GM19372 (cell line): ENCODE data around the gene CHD8.
A peak's percentile ranks its signal among the peaks of the same experiment; 100 is the strongest.

Experiments
- ATAC-seq: cut with Tn5 transposase; IDR thresholded peaks from one replicate; pipeline ENCODE4 v1.9.1; 2021; ENCODE audit warnings: mild to moderate bottlenecking, low read depth, moderate library complexity; ENCODE audit not compliant: unreplicated experiment

The CHD8 gene

GRCh38 chr14:21437063-21437901 lies 18.6 kb downstream of the CHD8 start:
- peak; percentile 100 for ATAC-seq

DNA sequence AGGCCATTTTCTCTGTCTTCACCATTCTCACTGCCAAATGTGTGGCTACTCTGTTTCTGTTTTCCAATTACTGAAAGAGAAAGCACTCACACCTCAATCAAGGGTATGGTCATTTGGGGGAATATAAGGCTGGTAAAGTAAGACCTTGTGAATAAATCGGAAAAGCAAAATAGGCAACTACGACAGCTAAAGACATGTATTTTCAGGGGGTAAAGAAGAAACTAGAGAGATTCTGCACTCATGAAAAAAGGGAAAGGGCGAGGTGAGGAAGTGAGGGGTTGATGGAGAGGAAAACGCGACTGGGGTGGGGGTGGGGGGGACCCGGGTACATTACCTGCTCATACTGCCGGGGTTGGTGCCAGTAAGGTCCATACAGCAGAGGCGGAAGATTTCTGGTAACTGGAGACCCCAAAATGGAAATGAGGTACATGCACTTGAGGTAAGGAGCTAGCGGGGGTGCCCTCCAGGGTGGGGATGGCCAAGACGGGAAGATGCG lies 19.3 kb downstream of the CHD8 start:
- no peak for ATAC-seq

DNA sequence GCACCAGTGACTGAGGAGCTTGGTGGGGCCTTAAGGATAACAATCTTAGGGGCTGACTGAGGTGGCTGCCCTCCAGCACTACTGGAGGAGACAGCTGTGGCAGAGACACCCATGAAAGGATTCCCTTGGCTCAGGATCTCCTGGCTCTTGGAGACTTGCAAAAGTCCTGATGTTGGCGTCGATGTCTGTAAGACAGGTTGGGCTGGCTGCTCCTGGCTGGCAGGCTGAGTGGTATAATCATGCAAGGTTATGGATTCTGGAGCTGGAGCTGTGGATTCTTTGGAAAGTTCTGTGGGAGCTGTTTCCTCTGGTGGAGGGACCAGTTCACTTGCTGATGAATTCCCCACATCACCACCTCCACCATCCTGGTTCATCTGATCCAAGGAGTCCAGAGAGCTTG lies 24.8 kb downstream of the CHD8 start:
- no peak for ATAC-seq

DNA sequence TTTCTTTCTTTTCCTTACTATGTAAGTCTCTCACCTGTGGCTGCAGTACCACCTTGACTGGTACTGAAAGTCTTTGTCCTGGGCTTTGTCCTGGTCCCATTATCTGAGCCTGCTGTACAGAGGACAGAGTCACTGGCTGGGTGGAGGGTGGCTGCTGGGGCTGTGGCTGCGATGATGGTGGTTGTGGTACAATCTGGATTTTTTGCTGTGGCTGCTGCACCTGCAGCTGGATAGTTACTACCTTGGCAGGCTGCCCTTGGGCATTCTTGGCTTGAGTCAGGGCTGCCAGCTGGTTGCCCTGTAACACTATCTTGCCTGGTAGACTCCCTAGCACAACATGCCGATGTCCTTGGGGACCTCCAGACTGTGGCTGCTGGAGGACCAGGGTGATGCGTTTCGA lies 27.0 kb downstream of the CHD8 start:
- no peak for ATAC-seq

- no peak for ATAC-seq
These were observed 29.2 kb downstream of the CHD8 start for GRCh38 chr14:21426692-21427091.

DNA sequence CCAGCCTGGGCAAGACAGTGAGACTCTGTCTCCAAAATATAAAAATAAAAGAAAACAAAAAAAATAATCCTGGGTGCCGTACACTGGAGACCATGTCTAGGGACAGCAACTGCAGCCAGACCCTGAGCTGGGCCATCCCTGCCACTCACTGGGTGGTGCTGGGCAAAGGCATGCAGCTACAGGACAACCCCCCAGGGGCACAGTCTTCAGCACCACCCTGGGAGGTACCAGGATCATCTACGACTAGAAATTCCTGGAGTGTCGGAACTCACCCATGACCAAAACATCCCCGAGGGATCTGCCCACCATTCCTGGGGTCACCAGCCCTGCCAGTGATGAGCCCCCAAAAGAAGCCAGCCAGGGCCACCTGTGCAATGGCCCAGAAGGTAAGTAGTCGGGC lies 36.4 kb downstream of the CHD8 start:
- ATAC-seq = no peak

- ATAC-seq = no peak
These were observed 40.6 kb downstream of the CHD8 start for GRCh38 chr14:21415329-21415728.

- no peak for ATAC-seq
These were observed 41.7 kb downstream of the CHD8 start for GRCh38 chr14:21414137-21414631.

- ATAC-seq = no peak
These were observed 47.8 kb downstream of the CHD8 start for GRCh38 chr14:21408147-21408546.

DNA sequence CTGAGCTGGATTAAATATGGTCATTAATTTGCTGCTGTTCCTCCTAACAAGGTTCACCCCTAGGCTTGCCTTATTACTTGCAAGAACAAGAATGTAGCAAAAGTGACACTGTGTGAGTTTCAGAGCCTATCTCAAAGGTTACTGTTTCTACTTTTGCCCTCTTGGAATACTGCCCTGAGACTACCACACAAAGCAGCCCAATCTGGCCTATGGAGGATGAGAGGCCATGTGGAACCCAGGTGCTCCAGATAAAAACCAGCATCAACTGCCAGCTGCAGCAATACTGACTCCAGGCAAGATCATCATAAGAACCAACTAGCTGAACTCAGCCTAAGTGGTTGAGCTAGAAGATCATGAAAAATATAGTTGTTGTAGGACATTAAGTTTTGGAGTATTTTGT lies 49.7 kb downstream of the CHD8 start:
- no peak for ATAC-seq

GRCh38 chr14:21405097-21405496 lies 50.8 kb downstream of the CHD8 start:
- ATAC-seq = no peak

- ATAC-seq = no peak
These were observed 56.5 kb downstream of the CHD8 start for GRCh38 chr14:21399311-21399870.

DNA sequence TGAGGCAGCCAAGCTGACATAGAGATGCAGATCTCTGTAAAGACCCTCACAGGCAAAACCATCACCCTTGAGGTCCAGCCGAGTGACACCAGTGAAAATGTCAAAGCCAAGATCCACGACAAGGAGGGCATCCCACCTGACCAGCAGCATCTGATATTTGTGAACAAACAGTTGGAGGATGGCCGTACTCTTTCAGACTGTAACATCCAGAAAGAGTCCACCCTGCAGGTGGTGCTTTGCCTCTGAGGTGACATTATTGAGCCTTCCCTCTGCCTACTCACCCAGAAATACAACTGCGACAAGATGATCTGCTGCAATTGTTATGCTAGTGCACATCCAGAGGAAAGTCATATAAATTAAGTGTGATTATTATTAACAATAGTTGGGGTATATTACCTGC lies 57.0 kb downstream of the CHD8 start:
- ATAC-seq = no peak

DNA sequence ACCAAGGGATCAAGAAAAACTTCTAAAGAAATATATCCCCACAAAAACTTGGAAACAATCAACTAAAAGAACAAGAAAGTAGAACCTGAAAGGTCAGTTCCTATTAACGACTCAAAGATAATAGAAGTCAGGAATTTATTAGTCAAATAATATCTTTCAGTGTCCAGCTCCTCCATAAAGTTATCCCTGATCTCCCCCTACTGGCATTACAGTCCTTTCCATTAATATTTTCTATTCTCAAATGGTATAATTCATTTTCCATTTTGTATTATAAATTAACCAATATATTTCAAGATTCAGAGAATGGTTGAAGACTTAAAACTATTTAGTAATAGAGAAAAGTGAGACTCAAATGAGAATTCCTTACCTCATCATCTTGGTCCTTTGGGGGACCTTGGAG lies 60.5 kb downstream of the CHD8 start:
- ATAC-seq = no peak

DNA sequence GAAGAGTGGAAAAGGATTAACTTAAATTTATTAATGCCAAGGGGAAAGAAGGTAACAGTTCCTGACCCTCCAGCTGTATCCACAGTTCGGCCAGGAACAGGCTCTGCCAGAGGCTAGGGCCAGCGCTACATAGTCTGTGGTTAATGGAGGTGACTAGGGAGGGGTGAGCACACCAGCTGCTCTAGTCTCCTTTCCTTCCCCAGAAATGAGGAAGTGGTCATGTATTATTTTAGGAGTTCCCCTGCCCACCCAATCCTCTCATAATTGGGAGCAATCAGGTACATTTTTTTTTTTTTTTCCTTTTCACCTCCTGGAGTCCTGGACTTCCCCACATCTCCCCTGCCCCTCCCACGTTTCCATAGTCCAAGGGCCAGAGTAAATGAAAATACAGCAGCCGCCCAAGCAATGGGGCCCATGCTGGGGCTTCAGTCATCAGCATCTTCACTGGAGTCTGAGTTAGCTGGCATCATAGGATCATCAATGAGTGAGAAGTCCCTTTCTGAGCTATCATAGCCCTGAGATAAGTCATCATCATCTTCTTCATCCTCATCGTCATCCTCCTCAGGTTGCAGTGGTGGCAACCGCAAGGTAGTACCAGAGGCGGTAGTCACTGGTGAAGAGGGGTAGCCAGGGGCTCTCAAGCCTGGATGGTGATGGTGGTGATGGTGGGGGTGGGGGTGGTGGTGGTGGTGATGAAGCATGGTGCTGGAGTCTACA lies 70.6 kb downstream of the CHD8 start:
- ATAC-seq = no peak

GRCh38 chr14:21384494-21384851 lies 71.5 kb downstream of the CHD8 start:
- peak; percentile 34 for ATAC-seq

DNA sequence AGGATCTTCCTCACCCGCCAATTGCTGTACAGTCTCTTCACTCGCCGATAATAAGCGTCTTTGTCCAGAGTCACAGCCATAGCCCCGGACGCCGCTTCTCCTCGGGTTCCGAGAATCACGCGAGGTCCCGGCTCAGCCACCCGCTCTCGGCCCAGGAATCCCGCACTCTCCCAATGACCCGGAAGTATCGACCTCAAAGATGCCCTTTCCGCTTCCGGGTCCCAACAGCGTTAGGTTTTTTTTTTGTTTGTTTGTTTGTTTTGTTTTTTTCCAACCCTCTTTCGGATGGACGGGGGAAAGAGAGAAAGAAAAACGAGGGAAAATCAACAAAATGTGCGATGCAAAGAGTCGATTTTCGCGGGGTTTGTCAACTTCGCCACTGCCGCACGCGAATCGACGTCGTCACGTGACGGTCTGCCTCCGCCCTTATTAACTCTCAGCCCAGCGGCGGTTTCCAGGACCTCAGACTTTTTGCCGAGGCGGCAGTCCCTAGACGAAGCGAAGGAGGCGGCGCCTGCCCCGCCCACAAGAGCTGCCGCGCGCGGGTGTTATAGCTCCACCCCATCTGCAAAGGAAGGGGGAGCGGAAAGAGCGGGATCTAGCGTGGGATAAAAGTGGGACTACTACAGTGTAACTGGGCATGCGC lies 72.0 kb downstream of the CHD8 start, which contains the start of gene SUPT16H:
Gene SUPT16H (minus strand): TSS at position 172 of the 646 bp plus-strand sequence. CDS start 92 bp downstream, at position 80.
- ATAC-seq = peak; percentile 85

GRCh38 chr14:21382886-21383847 lies 72.8 kb downstream of the CHD8 start:
- ATAC-seq = no peak

- ATAC-seq = no peak
These were observed 73.8 kb downstream of the CHD8 start for GRCh38 chr14:21382095-21382494.

DNA sequence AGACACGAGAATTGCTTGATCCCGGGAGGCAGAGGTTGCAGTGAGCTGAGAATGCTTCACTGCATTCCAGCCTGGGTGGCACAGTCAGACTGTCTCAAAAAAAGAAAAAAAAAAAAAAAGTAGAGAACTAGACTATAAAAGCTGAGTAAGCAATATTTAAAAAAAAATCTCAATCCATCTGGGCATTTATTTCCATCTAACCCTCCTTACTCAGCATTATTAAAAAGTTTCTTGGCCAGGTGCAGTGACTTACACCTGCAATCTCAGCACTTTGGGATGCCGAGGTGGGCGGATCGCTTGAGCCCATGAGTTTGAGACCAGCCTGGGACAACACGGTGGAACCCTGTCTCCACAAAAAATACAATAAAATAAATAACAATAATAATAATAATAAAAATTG lies 76.6 kb downstream of the CHD8 start:
- ATAC-seq = no peak
